ENCODE results near the gene ASB15.

ASB15 gene

GRCh38 chr7:123635551-123636359 is 34.1 kb downstream of the ASB15 start:
- DNase-seq (ENCODE audit: low read depth in 2 of 2): no peak

DNA sequence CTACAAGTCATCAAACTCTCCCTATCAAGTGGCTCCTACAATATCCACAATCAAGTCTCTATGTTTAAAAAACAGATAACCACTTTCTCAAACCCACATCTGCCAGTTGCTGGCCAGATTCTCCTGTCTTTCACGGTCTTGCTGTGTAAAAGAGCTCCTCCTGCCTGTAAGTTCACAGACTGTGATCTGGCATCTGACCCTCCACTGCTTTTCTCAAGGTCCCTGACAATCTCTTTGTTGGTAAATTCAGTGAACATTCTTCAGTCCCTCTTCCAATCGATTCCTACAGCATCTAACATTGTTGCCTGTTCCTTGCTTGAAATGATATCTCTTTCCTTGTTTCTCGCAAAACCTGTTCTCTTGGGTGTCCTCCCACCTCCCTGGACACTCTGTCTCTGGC is 35.6 kb downstream of the ASB15 start:
- DNase-seq (ENCODE audit: low read depth in 2 of 2): no peak

DNA sequence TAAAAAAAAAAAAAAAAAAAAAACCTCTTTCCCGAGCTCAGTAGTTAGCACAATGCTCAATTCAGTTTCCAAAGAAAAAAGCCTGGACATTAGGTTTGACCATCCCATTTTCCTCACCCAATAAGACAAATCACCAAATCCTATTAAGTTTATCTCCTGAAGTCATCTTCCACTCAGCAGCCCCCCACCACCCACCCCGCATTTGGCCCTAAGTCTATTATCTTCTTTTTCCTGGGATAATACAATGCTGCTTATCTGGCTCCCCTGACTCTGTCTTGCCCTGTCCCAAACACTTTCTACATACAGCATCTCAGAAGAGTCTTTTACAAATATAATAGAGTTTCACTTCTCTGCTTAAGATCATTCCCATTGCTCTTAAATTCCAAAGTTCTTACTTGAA is 36.3 kb downstream of the ASB15 start:
- DNase-seq (ENCODE audit: low read depth in 2 of 2): no peak

DNA sequence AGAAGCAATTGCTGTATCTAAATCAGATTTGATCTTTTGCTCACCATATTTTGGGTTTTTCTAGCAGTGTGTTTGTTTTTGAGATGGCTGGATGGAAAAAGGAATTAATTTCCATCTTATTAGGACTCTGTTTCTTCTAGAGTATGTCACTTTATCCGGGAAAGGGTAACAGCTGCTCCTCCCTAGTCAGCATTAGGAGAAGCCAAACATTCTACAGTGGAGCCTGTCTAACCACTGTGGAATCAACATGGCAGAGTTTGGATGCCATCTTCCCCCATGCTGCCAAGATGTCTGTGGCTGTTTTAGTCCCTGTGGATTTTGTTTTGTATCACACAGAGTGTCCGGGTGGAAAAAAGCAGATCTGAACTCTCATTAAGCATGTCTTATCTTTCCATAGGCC is 38.0 kb downstream of the ASB15 start:
- no peak for DNase-seq (ENCODE audit: low read depth in 2 of 2)

- no peak for DNase-seq (ENCODE audit: low read depth in 2 of 2)
Observed at GRCh38 chr7:123640583-123640982, 39.0 kb downstream of the ASB15 start.

DNA sequence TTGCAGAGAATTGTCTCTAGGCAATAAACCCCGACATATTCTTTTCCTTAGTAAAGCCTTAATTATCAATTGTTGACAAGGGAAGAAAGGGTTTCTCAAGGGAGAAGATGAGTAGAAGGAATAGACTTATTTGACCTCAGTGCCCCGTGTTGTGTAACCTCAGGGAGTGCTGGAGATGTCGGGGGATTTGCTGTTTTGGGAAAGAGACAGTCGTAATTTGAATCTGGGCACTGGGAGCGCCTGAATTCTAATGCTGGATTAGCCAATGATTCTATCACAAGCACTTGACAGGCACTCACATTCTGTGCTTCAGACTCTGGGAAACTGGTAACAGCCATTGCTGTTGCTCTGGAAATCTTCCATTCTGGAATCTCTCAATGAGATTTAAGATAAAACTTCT is 40.3 kb downstream of the ASB15 start:
- no peak for DNase-seq (ENCODE audit: low read depth in 2 of 2)

GRCh38 chr7:123643495-123644441 is 42.1 kb downstream of the ASB15 start:
- DNase-seq (ENCODE audit: low read depth in 2 of 2): no peak

DNA sequence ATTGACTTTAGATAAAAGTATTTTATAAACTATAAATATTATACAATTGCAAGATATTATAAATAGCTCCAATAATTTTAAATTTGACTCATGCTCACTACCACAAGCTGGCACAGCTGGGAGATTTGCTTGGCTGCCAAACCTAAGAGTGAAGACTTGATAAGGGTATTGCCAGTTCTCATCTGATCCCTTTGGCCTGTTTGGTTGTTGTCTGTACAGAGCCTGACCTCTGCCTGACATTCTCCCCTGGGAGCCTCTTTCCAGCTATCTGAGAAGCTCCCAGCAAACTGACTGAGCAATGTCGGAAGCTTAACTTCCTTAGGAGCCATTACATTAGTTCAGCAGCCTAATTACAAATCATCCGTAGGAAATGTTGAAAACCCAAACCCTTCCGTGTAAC is 43.9 kb downstream of the ASB15 start:
- DNase-seq (ENCODE audit: low read depth in 2 of 2): no peak

- DNase-seq (ENCODE audit: low read depth in 2 of 2): no peak
Observed at GRCh38 chr7:123647106-123647730, 45.6 kb downstream of the ASB15 start.

- no peak for DNase-seq (ENCODE audit: low read depth in 2 of 2)
Observed at GRCh38 chr7:123649964-123650363, 48.3 kb downstream of the ASB15 start.

DNA sequence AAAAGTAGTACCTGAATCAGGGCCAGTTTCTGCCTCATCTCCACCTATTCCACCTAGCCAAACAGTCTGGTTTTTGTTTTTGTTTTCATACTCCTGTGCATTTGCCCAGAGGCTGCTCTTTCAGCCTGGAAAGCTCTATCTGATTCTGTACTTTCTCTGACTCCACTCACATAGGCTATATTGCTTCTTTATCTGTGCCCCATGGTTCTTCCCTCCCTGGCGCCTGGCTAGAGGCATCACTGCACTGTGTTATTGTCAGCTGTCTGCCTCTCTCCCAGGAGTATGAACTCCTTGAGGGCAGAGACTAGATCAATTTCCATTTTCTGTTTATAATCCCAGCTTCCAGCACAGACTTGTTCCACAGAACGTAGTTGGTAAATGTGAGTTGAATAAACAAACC is 49.0 kb downstream of the ASB15 start:
- DNase-seq (ENCODE audit: low read depth in 2 of 2): no peak

GRCh38 chr7:123652406-123652805 is 50.8 kb downstream of the ASB15 start:
- no peak for DNase-seq (ENCODE audit: low read depth in 2 of 2)

DNA sequence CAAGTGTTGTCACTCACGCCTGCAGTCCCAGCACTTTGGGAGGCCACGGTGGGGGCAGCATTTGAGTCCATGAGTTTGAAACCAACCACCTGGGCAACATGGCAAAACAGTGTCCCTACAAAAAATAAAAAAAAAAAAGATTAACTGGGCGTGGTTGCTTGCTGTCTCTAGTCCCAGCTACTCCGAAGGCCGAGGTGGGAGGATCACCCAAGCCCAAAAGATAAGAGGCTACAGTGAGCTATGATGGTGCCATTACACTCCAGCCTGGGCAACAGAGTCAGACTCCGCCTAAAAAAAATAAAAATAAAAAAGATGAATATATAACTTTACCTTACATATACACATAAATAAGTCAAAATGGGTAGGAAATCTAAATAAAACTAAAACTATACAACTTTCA is 51.5 kb downstream of the ASB15 start:
- no peak for DNase-seq (ENCODE audit: low read depth in 2 of 2)

GRCh38 chr7:123655614-123656013 is 54.0 kb downstream of the ASB15 start, which contains the start of gene LMOD2:
Gene LMOD2 (plus strand): TSS chr7:123655866. CDS start chr7:123655964, 98 bp downstream.
- DNase-seq (ENCODE audit: low read depth in 2 of 2): no peak

GRCh38 chr7:123656544-123657303 is 55.1 kb downstream of the ASB15 start:
- DNase-seq (ENCODE audit: low read depth in 2 of 2): no peak

DNA sequence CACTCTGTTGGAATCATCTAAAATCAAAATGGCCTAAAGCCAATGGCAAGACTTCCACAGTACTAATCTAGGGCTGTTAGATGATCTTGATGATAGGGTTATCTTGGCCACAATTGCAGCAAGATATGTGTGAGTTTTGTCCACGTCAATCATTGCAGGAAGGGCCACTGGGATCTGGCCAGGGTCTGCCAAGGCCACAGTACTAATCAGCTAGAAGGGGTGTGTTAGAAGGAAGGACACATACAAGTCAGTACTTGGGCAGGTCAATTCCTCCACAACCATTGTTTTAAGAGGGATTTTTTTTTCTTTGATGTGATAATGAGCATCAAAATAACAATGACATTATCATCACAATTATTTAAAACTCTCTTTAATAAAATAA is 55.7 kb downstream of the ASB15 start:
- no peak for DNase-seq (ENCODE audit: low read depth in 2 of 2)

GRCh38 chr7:123658023-123658422 is 56.4 kb downstream of the ASB15 start:
- no peak for DNase-seq (ENCODE audit: low read depth in 2 of 2)

DNA sequence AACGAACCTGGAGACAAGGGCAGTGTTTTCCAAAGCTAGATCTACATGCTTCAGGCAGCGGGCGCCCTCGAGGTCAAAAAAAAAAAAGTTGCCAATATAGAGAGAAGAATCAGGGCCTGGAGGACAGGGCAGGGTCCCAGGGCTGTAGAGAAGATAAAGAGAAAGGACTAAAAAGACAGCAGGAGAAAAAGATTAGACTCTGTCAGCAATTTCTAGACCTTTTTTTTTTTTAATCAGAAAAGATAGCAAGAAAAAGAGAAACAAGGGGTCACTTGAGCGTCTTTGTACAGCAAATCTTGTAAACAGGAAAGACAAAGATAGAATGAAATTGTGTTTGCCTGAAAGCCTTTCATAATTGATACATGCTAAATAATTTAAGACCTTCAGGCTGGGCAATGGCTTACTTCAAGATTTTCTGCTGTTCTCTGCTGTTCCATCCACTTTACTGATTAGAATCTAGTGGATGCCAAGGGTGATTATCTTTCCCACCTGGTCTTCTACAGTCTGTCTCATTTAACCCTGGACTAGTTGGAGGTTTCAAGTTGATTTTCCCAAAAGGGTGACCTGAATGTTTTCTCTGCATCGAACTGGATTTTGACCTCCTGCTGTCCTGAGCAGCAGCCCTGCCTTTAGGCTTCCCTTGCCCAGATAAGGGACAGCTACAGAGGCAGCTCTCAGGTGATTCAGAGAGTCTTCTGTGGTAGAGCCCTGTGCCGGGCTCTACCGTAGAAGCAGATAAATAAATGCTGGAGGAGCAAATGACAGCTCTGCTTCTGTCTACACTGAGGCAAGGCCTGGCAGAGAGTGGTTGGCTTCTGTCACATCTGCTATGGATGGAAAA is 59.1 kb downstream of the ASB15 start:
- DNase-seq (ENCODE audit: low read depth in 2 of 2): no peak

GRCh38 chr7:123661765-123662164 is 60.1 kb downstream of the ASB15 start:
- no peak for DNase-seq (ENCODE audit: low read depth in 2 of 2)

GRCh38 chr7:123662293-123662692 is 60.7 kb downstream of the ASB15 start:
- DNase-seq (ENCODE audit: low read depth in 2 of 2): no peak

DNA sequence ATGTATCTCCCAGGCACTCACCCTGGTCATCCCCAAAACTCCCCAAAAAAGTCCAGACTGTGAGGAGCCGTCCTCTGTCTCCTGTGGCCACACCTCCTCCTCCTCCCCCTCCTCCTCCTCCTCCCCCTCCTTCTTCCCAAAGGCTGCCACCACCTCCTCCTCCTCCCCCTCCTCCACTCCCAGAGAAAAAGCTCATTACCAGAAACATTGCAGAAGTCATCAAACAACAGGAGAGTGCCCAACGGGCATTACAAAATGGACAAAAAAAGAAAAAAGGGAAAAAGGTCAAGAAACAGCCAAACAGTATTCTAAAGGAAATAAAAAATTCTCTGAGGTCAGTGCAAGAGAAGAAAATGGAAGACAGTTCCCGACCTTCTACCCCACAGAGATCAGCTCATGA is 61.1 kb downstream of the ASB15 start:
- DNase-seq (ENCODE audit: low read depth in 2 of 2): no peak
